Measurements from ENCODE around the gene SSR1.

Gene SSR1

GRCh38 chr6:7236306-7237209 is 76.4 kb downstream of the SSR1 start:
- no peak for DNase-seq

GRCh38 chr6:7235712-7236305 is 77.2 kb downstream of the SSR1 start:
- no peak for DNase-seq

- no peak for DNase-seq
These were observed 78.5 kb downstream of the SSR1 start for GRCh38 chr6:7234547-7234946.

- DNase-seq = no peak
These were observed 80.6 kb downstream of the SSR1 start for GRCh38 chr6:7232351-7232750.

GRCh38 chr6:7230956-7231713 is 81.9 kb downstream of the SSR1 start:
- no peak for DNase-seq

GRCh38 chr6:7230327-7230691 is 82.7 kb downstream of the SSR1 start:
- no peak for DNase-seq

- DNase-seq = no peak
These were observed 83.3 kb downstream of the SSR1 start for GRCh38 chr6:7229376-7230326.

- no peak for DNase-seq
These were observed 84.2 kb downstream of the SSR1 start for GRCh38 chr6:7228662-7229375.

- DNase-seq = no peak
These were observed 88.3 kb downstream of the SSR1 start for GRCh38 chr6:7224731-7225130.

GRCh38 chr6:7222197-7222596 is 90.8 kb downstream of the SSR1 start:
- no peak for DNase-seq

- no peak for DNase-seq
These were observed 93.7 kb downstream of the SSR1 start for GRCh38 chr6:7219310-7219709.

GRCh38 chr6:7218406-7218988 is 94.5 kb downstream of the SSR1 start:
- no peak for DNase-seq
